Activated T-cell treated with anti-CD3 and anti-CD28 coated beads, Interleukin-2, amount 50 U/mL, for 24 hours (primary cell): ENCODE data around the gene MIEN1.
A peak's percentile ranks its signal among the peaks of the same experiment; 100 is the strongest.
"Not testable (repeated sequence)": the region's sequence is repeated elsewhere in the genome, so short reads cannot be mapped to it uniquely, and the experiment has no call there.

Source experiments
- DNase-seq: peaks from one replicate; pipeline ENCODE4 v3.0.0-alpha.2; 2020
- H3K27ac Mint-ChIP-seq: 2 replicates; pipeline ENCODE4 v1.8.0; 2020; ENCODE audit warnings: mild to moderate bottlenecking, mixed read lengths
- H3K27me3 Mint-ChIP-seq: 2 replicates; pipeline ENCODE4 v1.8.0; 2020; ENCODE audit warnings: mixed read lengths
- H3K36me3 Mint-ChIP-seq: 2 replicates; pipeline ENCODE4 v1.8.0; 2020; ENCODE audit warnings: low read depth, mixed read lengths
- H3K4me1 Mint-ChIP-seq: 2 replicates; pipeline ENCODE4 v1.8.0; 2020; ENCODE audit warnings: low read depth, mixed read lengths
- H3K4me3 Mint-ChIP-seq: 2 replicates; pipeline ENCODE4 v1.8.0; 2020; ENCODE audit warnings: mild to moderate bottlenecking, moderate library complexity, mixed read lengths
- H3K9me3 Mint-ChIP-seq: 2 replicates; pipeline ENCODE4 v1.8.0; 2020; ENCODE audit warnings: mixed read lengths

The MIEN1 gene

DNA sequence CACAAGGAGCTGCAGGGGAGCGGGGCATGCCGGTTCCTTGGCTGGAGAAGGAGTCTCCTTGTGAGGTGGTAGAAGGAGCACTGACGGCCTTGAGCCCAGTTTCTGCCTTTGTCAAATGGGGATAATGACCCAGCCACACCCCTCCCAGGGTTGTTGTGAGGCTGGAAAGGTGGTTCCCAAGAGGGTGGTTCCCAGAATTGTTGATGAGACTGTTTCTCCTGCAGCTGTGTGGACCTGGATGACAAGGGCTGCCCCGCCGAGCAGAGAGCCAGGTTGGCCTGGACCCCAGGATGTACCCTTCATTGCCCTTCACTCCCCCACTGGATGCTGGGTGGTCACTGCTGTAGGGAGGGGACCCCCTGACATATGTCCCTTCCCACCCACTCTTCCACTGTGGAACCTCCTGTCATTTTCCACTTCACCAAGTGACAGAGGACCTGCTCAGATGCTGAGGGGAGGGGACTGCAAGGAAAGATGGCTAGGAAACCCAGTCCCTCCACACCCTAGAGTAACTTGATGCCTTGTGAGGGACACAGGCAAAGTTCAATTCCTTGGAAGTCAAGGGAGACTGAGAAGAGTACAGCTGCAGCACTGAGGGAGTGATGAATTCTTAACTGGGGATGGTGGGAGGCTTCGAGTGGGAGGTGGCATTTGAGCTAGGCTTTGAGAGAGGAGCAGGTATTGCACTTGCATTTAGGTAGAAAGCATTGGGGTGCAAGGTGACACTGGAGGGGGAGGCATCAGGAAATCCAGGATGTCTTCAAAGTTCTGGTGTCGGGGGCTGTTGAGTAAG, 10.6 kb downstream of the MIEN1 start:
- Mint-ChIP-seq H3K9me3 (no peaks in the 10 kb centered on the region), H3K27me3 (no peaks in the 10 kb centered on the region), H3K27ac (peak overlapping the region; percentile 0), H3K4me3 (no peak overlapping the region), H3K36me3 (peaks cover under 1% of the 10 kb centered on the region), H3K4me1 (no peaks in the 10 kb centered on the region)
- DNase-seq, result no peak

DNA sequence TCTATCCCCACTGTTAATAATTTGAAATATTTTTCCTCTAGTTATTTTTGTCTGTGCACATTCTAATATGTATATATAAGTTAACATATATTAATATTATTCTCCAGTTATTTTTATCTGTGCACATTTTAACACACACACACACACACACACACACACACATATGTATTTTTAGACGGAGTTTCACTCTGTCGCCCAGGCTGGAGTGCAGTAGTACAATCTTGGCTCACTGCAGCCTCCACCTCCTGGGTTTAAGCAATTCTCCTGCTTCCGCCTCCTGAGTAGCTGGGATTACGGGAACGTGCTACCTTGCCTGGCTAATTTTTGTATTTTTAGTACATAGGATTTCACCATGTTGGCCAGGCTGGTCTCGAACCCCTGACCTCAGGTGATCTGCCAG, 12.7 kb downstream of the MIEN1 start:
- DNase-seq, result no peak
- no peak overlapping the region for H3K4me3 Mint-ChIP-seq
- no peaks in the 10 kb centered on the region for H3K27me3 Mint-ChIP-seq
- H3K36me3 Mint-ChIP-seq, result no peaks in the 10 kb centered on the region
- H3K4me1 Mint-ChIP-seq, result no peaks in the 10 kb centered on the region
- H3K9me3 Mint-ChIP-seq, result no peaks in the 10 kb centered on the region
- no peak overlapping the region for H3K27ac Mint-ChIP-seq

DNA sequence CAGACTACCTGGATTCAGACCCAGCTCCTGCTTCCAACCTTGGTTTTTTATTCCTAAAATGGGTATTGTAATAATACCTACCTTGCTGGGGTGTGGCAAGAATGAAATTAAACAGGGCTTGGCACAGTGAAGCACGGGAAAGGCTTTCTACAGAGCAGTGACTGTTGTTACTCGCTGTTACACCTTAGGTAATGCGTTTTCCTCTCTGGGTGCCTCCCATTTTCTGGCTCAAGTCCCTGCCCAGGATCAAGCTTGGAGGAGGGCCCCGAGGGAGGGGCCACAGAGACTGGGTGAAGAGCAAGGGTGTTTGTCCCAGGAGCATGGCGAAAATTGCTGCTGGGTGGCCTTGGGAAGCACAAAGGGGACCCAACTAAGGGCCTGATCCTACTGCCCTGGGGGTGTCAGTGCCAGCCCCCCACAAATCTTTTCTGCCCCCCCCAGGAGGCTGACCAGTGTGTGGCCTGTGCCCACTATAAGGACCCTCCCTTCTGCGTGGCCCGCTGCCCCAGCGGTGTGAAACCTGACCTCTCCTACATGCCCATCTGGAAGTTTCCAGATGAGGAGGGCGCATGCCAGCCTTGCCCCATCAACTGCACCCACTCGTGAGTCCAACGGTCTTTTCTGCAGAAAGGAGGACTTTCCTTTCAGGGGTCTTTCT, 13.3 kb downstream of the MIEN1 start:
- Mint-ChIP-seq H3K36me3 (no peaks in the 10 kb centered on the region), H3K9me3 (no peaks in the 10 kb centered on the region), H3K27ac (no peak overlapping the region), H3K4me1 (no peaks in the 10 kb centered on the region), H3K4me3 (no peak overlapping the region), H3K27me3 (no peaks in the 10 kb centered on the region)
- DNase-seq, result no peak

DNA sequence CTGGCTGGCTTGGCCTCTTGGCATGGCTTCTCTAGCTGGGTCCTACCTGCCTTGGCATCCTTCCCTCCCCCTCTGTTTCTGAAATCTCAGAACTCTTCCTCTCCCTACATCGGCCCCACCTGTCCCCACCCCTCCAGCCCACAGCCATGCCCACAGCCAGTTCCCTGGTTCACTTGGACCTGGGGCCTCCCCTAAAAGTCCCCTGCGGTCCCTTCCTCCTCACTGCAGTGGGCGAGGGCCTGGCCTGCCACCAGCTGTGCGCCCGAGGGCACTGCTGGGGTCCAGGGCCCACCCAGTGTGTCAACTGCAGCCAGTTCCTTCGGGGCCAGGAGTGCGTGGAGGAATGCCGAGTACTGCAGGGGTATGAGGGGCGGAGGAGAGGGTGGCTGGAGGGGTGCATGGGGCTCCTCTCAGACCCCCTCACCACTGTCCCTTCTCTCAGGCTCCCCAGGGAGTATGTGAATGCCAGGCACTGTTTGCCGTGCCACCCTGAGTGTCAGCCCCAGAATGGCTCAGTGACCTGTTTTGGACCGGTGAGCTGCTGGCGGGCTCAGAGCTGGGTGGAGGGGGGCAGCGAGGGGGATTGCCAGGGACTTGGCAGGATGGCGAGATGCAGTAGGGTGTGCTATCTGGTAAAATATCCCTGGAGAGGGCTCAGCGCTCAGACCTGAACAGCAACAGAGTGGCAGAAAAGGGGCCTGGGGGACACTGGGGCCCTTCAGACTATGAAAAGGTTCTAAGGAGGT, 14.1 kb downstream of the MIEN1 start:
- H3K9me3 Mint-ChIP-seq, result no peaks in the 10 kb centered on the region
- no peaks in the 10 kb centered on the region for H3K27me3 Mint-ChIP-seq
- DNase-seq, result no peak
- H3K4me3 Mint-ChIP-seq, result no peak overlapping the region
- no peaks in the 10 kb centered on the region for H3K4me1 Mint-ChIP-seq
- H3K27ac Mint-ChIP-seq, result no peak overlapping the region
- no peaks in the 10 kb centered on the region for H3K36me3 Mint-ChIP-seq

DNA sequence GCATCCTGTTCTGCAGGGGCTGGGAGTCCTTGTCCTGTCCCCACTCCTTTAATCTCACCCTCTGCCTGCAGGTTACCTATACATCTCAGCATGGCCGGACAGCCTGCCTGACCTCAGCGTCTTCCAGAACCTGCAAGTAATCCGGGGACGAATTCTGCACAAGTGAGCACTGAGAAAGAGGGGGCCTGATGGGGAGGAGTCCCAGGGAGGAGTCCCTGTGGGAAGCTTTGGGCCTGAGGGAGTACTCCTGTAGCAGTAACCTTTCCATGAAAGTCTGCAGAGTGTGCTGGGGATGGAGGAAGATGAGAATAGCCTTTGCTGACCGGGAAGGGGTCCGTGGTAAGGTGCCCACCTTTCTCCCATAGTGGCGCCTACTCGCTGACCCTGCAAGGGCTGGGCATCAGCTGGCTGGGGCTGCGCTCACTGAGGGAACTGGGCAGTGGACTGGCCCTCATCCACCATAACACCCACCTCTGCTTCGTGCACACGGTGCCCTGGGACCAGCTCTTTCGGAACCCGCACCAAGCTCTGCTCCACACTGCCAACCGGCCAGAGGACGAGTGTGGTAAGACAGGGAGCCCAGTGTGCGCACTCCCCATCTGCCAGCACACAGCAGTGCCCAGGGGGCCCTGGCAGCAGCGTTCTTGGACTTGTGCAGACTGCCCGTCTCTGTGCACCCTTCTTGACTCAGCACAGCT, 14.8 kb downstream of the MIEN1 start:
- Mint-ChIP-seq H3K4me3 (no peak overlapping the region), H3K27ac (no peak overlapping the region), H3K9me3 (no peaks in the 10 kb centered on the region), H3K36me3 (no peaks in the 10 kb centered on the region), H3K27me3 (no peaks in the 10 kb centered on the region), H3K4me1 (no peaks in the 10 kb centered on the region)
- no peak for DNase-seq

DNA sequence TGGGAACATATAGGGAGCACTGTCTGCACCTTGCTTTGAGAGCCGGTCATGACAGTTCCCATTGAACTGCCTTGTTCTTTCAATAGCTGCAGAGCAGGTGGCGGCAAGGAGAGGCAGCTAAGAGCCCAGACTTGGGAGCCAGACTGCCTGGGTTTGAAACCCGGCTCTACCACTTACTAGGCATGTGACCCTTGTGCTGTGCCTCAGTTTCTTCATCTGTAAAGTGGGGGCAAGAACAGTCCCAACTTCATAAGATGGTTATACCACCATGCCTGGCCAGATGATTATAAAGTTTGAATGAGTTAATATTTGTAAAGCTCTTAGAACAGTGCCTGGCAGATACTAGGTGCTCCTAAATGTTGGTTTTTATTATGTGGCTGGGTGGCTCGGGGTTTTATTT, 16.1 kb downstream of the MIEN1 start:
- H3K4me1 Mint-ChIP-seq, result no peaks in the 10 kb centered on the region
- H3K4me3 Mint-ChIP-seq, result no peak overlapping the region
- H3K36me3 Mint-ChIP-seq, result no peaks in the 10 kb centered on the region
- no peaks in the 10 kb centered on the region for H3K9me3 Mint-ChIP-seq
- H3K27ac Mint-ChIP-seq, result no peak overlapping the region
- H3K27me3 Mint-ChIP-seq, result no peaks in the 10 kb centered on the region
- no peak for DNase-seq

DNA sequence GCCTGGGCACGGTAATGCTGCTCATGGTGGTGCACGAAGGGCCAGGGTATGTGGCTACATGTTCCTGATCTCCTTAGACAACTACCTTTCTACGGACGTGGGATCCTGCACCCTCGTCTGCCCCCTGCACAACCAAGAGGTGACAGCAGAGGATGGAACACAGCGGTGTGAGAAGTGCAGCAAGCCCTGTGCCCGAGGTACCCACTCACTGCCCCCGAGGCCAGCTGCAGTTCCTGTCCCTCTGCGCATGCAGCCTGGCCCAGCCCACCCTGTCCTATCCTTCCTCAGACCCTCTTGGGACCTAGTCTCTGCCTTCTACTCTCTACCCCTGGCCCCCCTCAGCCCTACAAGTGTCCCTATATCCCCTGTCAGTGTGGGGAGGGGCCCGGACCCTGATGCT, 18.5 kb downstream of the MIEN1 start:
- Mint-ChIP-seq H3K9me3 (no peaks in the 10 kb centered on the region), H3K4me1 (peaks cover 8% of the 10 kb centered on the region), H3K4me3 (no peak overlapping the region), H3K27ac (no peak overlapping the region), H3K36me3 (no peaks in the 10 kb centered on the region), H3K27me3 (no peaks in the 10 kb centered on the region)
- no peak for DNase-seq

DNA sequence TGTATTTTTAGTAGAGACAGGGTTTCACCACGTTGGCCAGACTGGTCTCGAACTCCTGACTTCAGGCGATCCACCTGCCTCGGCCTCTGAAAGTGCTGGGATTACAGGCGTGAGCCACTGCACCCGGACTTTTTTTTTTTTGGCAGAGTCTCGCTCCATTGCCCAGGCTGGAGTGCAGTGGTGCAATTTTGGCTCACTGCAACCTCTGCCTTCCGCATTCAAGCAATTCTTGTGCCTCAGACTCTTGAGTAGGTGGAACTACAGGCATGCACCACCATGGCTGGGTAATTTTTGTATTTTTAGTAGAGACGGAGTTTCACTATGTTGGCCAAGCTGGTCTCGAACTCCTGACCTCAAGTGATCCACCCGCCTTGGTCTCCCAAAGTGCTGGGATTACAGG, 19.3 kb downstream of the MIEN1 start:
- not testable (repeated sequence) for H3K9me3 Mint-ChIP-seq, H3K27me3 Mint-ChIP-seq, DNase-seq, H3K36me3 Mint-ChIP-seq, H3K27ac Mint-ChIP-seq, H3K4me3 Mint-ChIP-seq
- peaks cover 11% of the 10 kb centered on the region for H3K4me1 Mint-ChIP-seq

DNA sequence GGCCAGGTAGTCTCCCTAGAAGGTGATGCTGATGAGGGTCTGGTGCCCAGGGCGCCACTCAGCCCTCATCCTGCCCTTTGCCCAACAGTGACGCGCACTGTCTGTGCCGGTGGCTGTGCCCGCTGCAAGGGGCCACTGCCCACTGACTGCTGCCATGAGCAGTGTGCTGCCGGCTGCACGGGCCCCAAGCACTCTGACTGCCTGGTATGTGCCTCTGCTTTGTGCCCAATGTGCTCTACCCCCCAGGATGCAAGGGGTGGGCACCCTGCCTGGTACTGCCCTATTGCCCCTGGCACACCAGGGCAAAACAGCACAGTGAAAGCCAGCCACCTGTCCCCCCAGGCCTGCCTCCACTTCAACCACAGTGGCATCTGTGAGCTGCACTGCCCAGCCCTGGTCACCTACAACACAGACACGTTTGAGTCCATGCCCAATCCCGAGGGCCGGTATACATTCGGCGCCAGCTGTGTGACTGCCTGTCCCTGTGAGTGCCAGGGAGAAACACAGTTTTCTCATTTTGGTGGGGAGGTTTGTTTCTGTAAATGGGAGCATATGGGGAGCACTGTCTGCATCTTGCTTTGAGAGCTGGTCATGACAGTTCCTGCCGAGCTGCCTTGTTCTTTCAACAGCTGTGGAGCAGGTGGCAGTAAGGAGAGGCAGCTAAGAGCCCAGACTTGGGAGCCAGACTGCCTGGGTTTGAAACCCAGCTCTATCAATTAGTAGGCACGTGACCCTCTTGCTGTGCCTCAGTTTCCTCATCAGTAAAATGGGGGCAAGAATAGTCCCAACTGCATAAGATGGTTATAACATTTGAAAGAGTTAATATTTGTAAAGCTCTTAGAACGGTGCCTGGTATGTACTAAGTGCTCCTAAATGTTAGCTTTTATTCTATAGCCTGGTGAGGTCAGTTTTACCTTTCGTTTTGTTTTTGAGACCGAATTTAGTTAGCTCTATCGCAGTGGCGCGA, 20.1 kb downstream of the MIEN1 start:
- no peak for DNase-seq
- Mint-ChIP-seq H3K4me1 (peaks cover 11% of the 10 kb centered on the region), H3K4me3 (no peak overlapping the region)

DNA sequence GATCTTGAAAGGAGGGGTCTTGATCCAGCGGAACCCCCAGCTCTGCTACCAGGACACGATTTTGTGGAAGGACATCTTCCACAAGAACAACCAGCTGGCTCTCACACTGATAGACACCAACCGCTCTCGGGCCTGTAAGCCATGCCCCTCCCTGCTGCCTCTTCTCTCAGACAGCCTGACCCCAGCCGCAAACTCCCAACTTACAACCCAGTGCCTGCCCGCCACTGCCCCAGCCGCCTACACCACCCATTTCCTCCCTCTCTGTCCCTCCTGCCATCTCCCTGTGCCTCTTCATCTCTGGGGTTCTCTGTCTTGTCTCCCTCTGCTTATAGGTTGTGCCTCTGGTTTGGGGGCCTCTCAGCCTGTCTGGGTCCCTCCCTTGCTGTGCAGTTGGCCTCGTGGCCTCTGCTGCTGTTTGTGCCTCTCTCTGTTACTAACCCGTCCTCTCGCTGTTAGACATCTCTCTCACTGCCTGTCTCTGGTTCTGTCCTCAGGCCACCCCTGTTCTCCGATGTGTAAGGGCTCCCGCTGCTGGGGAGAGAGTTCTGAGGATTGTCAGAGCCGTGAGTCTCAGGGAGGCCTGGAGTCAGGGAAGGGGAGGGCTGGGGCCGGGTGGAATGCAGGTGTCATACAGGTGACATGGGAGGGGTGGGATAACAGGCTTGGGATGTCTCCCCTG, 20.9 kb downstream of the MIEN1 start:
- Mint-ChIP-seq H3K9me3 (no peaks in the 10 kb centered on the region), H3K27ac (no peak overlapping the region), H3K4me3 (no peak overlapping the region), H3K4me1 (peaks cover 11% of the 10 kb centered on the region), H3K27me3 (no peaks in the 10 kb centered on the region), H3K36me3 (no peaks in the 10 kb centered on the region)
- no peak for DNase-seq

More for the DNA sequence above, 20.1 kb downstream of the MIEN1 start:
- H3K36me3 Mint-ChIP-seq, result no peaks in the 10 kb centered on the region
- H3K9me3 Mint-ChIP-seq, result no peaks in the 10 kb centered on the region
- no peak overlapping the region for H3K27ac Mint-ChIP-seq
- no peaks in the 10 kb centered on the region for H3K27me3 Mint-ChIP-seq

DNA sequence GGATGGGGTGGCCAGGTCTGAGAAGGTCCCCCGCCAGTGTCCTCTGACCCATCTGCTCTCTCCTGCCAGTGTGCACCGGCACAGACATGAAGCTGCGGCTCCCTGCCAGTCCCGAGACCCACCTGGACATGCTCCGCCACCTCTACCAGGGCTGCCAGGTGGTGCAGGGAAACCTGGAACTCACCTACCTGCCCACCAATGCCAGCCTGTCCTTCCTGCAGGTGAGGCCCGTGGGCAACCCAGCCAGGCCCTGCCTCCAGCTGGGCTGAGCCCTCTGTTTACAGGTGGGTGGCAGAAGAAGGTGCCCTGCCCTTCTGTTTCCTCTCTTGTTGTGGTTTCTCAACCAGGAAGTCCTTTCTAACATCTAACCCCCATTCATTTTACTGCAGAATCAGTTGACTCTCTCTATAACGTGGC, 23.4 kb downstream of the MIEN1 start:
- H3K27me3 Mint-ChIP-seq, result peaks cover 8% of the 10 kb centered on the region
- peak overlapping the region; percentile 24 for H3K27ac Mint-ChIP-seq
- no peaks in the 10 kb centered on the region for H3K9me3 Mint-ChIP-seq
- H3K4me1 Mint-ChIP-seq, result peaks cover 11% of the 10 kb centered on the region
- DNase-seq, result no peak
- no peak overlapping the region for H3K4me3 Mint-ChIP-seq
- no peaks in the 10 kb centered on the region for H3K36me3 Mint-ChIP-seq

DNA sequence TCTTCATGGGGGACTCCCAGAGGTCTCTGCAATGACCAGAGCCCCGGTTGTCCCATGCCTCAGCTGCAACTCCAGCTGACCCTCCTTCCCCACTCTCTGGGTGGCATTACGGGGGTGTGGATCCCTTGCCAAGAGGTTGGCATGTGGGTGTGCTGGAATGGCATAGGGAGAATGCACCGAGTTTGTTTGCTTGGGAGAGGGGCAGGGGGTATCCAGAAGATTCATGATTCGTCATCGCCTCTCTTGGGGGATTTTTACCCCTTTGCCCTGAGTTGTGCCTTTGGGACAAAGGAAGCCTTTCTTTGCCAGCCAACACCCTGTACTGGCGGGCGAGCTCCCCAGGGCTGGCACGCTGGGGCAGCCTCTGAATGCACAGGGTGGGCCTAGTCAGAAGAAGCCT, 23.9 kb downstream of the MIEN1 start:
- no peak for DNase-seq
- no peak overlapping the region for H3K27ac Mint-ChIP-seq
- no peak overlapping the region for H3K4me3 Mint-ChIP-seq
- peaks cover 11% of the 10 kb centered on the region for H3K4me1 Mint-ChIP-seq
- peaks cover 13% of the 10 kb centered on the region for H3K27me3 Mint-ChIP-seq
- no peaks in the 10 kb centered on the region for H3K9me3 Mint-ChIP-seq
- H3K36me3 Mint-ChIP-seq, result no peaks in the 10 kb centered on the region

DNA sequence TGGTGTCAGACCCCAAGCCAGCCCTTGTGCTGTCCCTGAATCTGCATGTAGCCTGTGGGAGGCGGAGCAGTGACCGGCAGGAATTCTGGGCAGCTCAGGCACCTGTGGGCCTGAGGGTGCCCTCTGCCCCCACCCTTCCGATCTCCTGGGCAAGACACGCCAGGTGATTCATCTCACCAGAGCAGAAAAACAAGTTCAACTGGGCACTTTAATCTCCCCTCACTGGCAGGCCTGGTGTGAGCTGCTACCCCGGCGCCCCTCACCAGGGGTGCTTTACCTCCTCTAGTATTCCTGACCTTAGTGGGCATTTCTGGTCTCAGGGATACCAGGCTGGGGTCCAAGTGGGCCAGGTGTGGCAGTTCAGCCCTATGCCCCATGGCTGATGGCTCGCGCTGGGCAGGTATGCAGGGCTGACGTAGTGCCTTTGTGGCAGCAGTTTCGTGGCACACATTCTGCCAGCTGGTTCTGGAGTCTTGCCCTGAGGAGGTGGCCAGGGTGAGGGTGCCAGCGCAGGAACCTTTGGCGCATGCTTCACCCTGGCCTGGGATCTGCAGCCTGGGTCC, 24.5 kb downstream of the MIEN1 start:
- Mint-ChIP-seq H3K27me3 (peaks cover 18% of the 10 kb centered on the region), H3K9me3 (no peaks in the 10 kb centered on the region), H3K4me3 (no peak overlapping the region), H3K4me1 (peaks cover 14% of the 10 kb centered on the region), H3K36me3 (no peaks in the 10 kb centered on the region), H3K27ac (no peak overlapping the region)
- DNase-seq, result no peak
